CD14-positive monocyte (primary cell): ENCODE results near the gene CHST11. TPM values are rescaled to one million over a fixed set of nuclear protein-coding genes. Genes with fewer than 3 reads are reported as not detected.

ENCODE experiments used
- DNase-seq, 3 donors: peaks; one replicate each; pipeline ENCODE4 v3.0.0-alpha.2; 2011 to 2022
- H2AFZ ChIP-seq: 2 replicates; pipeline ENCODE4 v1.6.0; 2012; ENCODE audit warnings: mild to moderate bottlenecking, low read depth, low read length, inconsistent platforms; ENCODE audit not compliant: insufficient read depth, poor library complexity, severe bottlenecking
- H3K27ac ChIP-seq, 2 donors: 1 replicate in 1 of 2; 2 replicates in 1 of 2; pipeline ENCODE4 v1.5.1; 2012 to 2013; ENCODE audit warnings: low read length in 2 of 2, control low read depth in 1 of 2, inconsistent platforms in 1 of 2, low read depth in 1 of 2, mild to moderate bottlenecking in 1 of 2
- H3K27me3 ChIP-seq, 2 donors: one replicate each; pipeline versions ENCODE4 v1.6.0 to v1.6.1; 2011 to 2013; ENCODE audit warnings: low read length in 2 of 2; ENCODE audit not compliant: control insufficient read depth in 2 of 2, insufficient read depth in 2 of 2
- H3K36me3 ChIP-seq, 2 donors: replicated peaks in 1 of 2; 1 replicate in 1 of 2; 2 replicates in 1 of 2; pipeline versions ENCODE4 v1.5.1 to v1.6.1; 2012 to 2013; ENCODE audit warnings: low read length in 2 of 2, control low read depth in 1 of 2, inconsistent platforms in 1 of 2, mild to moderate bottlenecking in 1 of 2; ENCODE audit not compliant: insufficient read depth in 2 of 2, control insufficient read depth in 1 of 2
- H3K4me1 ChIP-seq, 2 donors: 1 replicate in 1 of 2; 2 replicates in 1 of 2; pipeline versions ENCODE4 v1.5.1 to v1.6.1; 2012 to 2013; ENCODE audit warnings: low read length in 2 of 2, control low read depth in 1 of 2, inconsistent platforms in 1 of 2, mild to moderate bottlenecking in 1 of 2, moderate library complexity in 1 of 2; ENCODE audit not compliant: insufficient read depth in 2 of 2, control insufficient read depth in 1 of 2
- H3K4me2 ChIP-seq: replicated peaks from 2 replicates; pipeline ENCODE3; 2012; ENCODE audit warnings: low read length, moderate library complexity, mild to moderate bottlenecking; ENCODE audit not compliant: poor library complexity, severe bottlenecking; ENCODE audit errors: extremely low read depth
- H3K4me3 ChIP-seq, 3 experiments: fragments of 200-600 bp in 1 of 3; sonication (generic) in 1 of 3; replicated peaks in 1 of 3; 1 replicate in 2 of 3; 2 replicates in 1 of 3; pipeline ENCODE4 v1.5.1; 2011 to 2013; ENCODE audit warnings: low read length in 3 of 3, mild to moderate bottlenecking in 3 of 3, control low read depth in 2 of 3, low read depth in 2 of 3, inconsistent platforms in 1 of 3, moderate library complexity in 1 of 3
- H3K79me2 ChIP-seq: 2 replicates; pipeline ENCODE4 v1.6.0; 2012; ENCODE audit warnings: mild to moderate bottlenecking, control low read depth, inconsistent platforms, low read length, moderate library complexity; ENCODE audit not compliant: insufficient read depth
- H3K9ac ChIP-seq: 2 replicates; pipeline ENCODE4 v1.6.0; 2017; ENCODE audit warnings: low read length, mild to moderate bottlenecking; ENCODE audit not compliant: insufficient read depth, poor library complexity, severe bottlenecking
- H3K9me3 ChIP-seq, 2 donors: replicated peaks in 1 of 2; 1 replicate in 1 of 2; 2 replicates in 1 of 2; pipeline versions ENCODE4 v1.5.1 to v1.6.1; 2012 to 2013; ENCODE audit warnings: low read length in 2 of 2, control low read depth in 1 of 2; ENCODE audit not compliant: control insufficient read depth in 1 of 2, insufficient read depth in 1 of 2
- H4K20me1 ChIP-seq: 2 replicates; pipeline ENCODE4 v1.6.0; 2012; ENCODE audit warnings: mild to moderate bottlenecking, low read length, control low read depth, moderate library complexity; ENCODE audit not compliant: insufficient read depth
- H3K27ac Mint-ChIP-seq, 7 donors: one replicate each; pipeline ENCODE4 v1.8.0; 2020; ENCODE audit warnings: mild to moderate bottlenecking in 7 of 7, mixed read lengths in 7 of 7, moderate library complexity in 6 of 7, inconsistent platforms in 2 of 7
- H3K27me3 Mint-ChIP-seq, 3 donors: one replicate each; pipeline ENCODE4 v1.8.0; 2021 to 2022; ENCODE audit warnings: low read depth in 3 of 3, mild to moderate bottlenecking in 3 of 3, mixed read lengths in 3 of 3, moderate library complexity in 3 of 3, inconsistent platforms in 1 of 3
- H3K36me3 Mint-ChIP-seq, 2 donors: one replicate each; pipeline ENCODE4 v1.8.0; 2020; ENCODE audit warnings: mixed read lengths in 2 of 2, inconsistent platforms in 1 of 2, mild to moderate bottlenecking in 1 of 2
- H3K4me1 Mint-ChIP-seq: one replicate; pipeline ENCODE4 v1.8.0; 2020; ENCODE audit warnings: mild to moderate bottlenecking, mixed read lengths
- H3K4me3 Mint-ChIP-seq, 2 donors: one replicate each; pipeline ENCODE4 v1.8.0; 2020; ENCODE audit warnings: mild to moderate bottlenecking in 2 of 2, mixed read lengths in 2 of 2, moderate library complexity in 1 of 2
- H3K9me3 Mint-ChIP-seq, 7 donors: one replicate each; pipeline ENCODE4 v1.8.0; 2020 to 2022; ENCODE audit warnings: mixed read lengths in 7 of 7, mild to moderate bottlenecking in 6 of 7, moderate library complexity in 6 of 7, inconsistent platforms in 2 of 7
- CTCF ChIP-seq: fragments of 200-600 bp; IDR thresholded peaks from one replicate; pipeline ENCODE4 v1.8.0; 2022; ENCODE audit warnings: antibody characterized with exemption, mild to moderate bottlenecking
- WGBS: methylation state at CpG from one replicate; pipeline ENCODE4 v1.1.5; 2013; ENCODE audit warnings: missing lambda C conversion rate; ENCODE audit not compliant: insufficient coverage; 5-methylcytosine and 5-hydroxymethylcytosine counted together
- intact Hi-C, 2 donors: fragments of 100-400 bp; cut with micrococcal nuclease; formaldehyde crosslinking; loops; one replicate each; pipeline versions ENCODE4 v1.15.0 to v1.15.1; 2023
- polyA plus RNA-seq, 3 donors: library from polyadenylated mRNA; depleted of rRNA in 1 of 3; unstranded in 2 of 3; stranded (reverse) in 1 of 3; fragments of 300-500 nt in 2 of 3; fragments of >200 nt in 1 of 3; fragmentation: Illumina TruSeq in 2 of 3; gene quantifications; 1 replicate in 2 of 3; 2 replicates in 1 of 3; pipeline ENCODE4 v1.2.3, GENCODE V29; 2012 to 2021

Gene CHST11
- polyA plus RNA-seq, 3 donors = 44.4 to 66.6 (median 48.4) TPM

DNA sequence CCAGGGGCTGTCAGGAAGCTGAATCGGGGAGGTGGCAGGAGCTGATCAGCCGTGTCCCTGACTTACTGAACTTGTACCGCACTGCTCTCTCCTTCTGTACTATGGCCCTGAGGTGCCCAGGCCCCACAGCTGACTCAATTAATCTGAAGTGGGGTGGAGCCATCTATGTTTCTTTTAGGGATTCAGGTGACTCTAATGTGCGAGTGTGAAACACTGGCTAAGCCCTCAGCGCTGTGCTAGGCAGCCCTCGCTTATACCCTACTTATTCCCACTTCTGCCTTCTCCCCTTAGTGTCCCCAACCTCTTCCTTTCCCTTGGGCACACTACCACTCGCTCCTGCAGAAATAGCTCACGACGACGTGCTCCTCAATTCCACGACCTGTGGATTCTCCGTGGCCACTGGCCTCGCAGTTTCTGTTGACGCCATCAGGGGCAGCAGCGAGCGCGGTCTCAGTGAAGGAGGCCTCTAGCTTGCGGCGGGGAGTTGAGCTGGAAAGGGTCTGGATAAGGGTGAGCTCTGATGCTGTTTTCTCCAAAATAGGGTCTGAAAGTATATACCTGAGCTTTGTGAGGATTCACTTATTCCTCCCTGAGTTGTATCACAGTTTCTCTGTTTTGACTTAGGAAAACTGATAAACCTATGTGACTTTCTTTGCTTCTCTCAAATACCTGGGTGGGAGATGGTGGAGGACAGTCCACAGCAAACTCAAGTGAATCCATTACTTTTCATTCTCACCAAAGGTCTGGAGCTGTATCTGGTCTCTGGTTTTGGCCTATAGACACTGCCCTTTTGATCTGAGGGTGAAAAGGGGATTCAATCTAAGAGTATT lies 333.8 kb downstream of the CHST11 start:
- peak overlapping the region; percentile 14 for H3K4me2 ChIP-seq
- peak; percentile 89 for TF ChIP-seq CTCF

GRCh38 chr12:104792570-104792969 lies 335.8 kb downstream of the CHST11 start:
- Histone ChIP-seq H3K79me2 (no peaks in the 10 kb centered on the region), H3K4me3 (peak overlapping the region in 1 of 3 experiments; percentile 4), H2AFZ (peak overlapping the region; percentile 36), H3K4me1 (peaks cover 13 to 16% of the 10 kb centered on the region in 2 donors), H3K27ac (no peak overlapping the region), H3K27me3 (no peaks in the 10 kb centered on the region), H3K36me3 (no peaks in the 10 kb centered on the region), H3K4me2 (no peak overlapping the region), H3K9me3 (no peaks in the 10 kb centered on the region), H3K9ac (no peak overlapping the region), H4K20me1 (no peaks in the 10 kb centered on the region)
- Mint-ChIP-seq H3K9me3 (peaks cover 0 to 6% (median 2%) of the 10 kb centered on the region in 7 donors), H3K4me3 (peak overlapping the region in 1 of 2 donors; percentile 4), H3K4me1 (peaks cover 19% of the 10 kb centered on the region), H3K27me3 (peaks cover 0 to 5% (median 0%) of the 10 kb centered on the region in 3 donors), H3K27ac (peak overlapping the region in 2 of 7 donors; percentile 2 to 68), H3K36me3 (no peaks in the 10 kb centered on the region)
- WGBS = 100% methylated on average over 3 of the region's 4 CpGs
- no peak for TF ChIP-seq CTCF
- peak in 1 of 3 donors; percentile 17 for DNase-seq
- intact Hi-C loops = no loop called here

More for the DNA sequence above, 333.8 kb downstream of the CHST11 start:
- Mint-ChIP-seq H3K4me1 (peaks cover 19% of the 10 kb centered on the region), H3K9me3 (peaks cover 0 to 9% (median 2%) of the 10 kb centered on the region in 7 donors), H3K4me3 (peak overlapping the region; percentile 66 to 78), H3K27ac (no peak overlapping the region), H3K27me3 (peaks cover 0 to 2% (median 0%) of the 10 kb centered on the region in 3 donors), H3K36me3 (no peaks in the 10 kb centered on the region)
- Histone ChIP-seq H3K9me3 (no peaks in the 10 kb centered on the region), H3K79me2 (no peaks in the 10 kb centered on the region), H3K9ac (no peak overlapping the region), H4K20me1 (no peaks in the 10 kb centered on the region), H3K4me3 (peak overlapping the region in 1 of 3 experiments; percentile 1), H3K4me1 (peaks cover 13 to 16% of the 10 kb centered on the region in 2 donors), H3K27me3 (no peaks in the 10 kb centered on the region), H3K27ac (no peak overlapping the region), H3K36me3 (no peaks in the 10 kb centered on the region), H2AFZ (peak overlapping the region; percentile 16)
- WGBS = 56% methylated on average over 18 of the region's 19 CpGs
- intact Hi-C loops = no loop called here
- peak; percentile 12 to 36 (median 23) for DNase-seq
